ENCODE data around the gene SHC4.

Gene SHC4

GRCh38 chr15:48800811-48801455, 162.8 kb downstream of the SHC4 start:
- no peaks in the 10 kb centered on the region for H3K9me3 ChIP-seq (ENCODE audit: insufficient read depth, low read length)
- H3K27me3 ChIP-seq (ENCODE audit: low read length), result no peaks in the 10 kb centered on the region
- peaks cover 80% of the 10 kb centered on the region for H3K79me2 ChIP-seq (ENCODE audit: insufficient read depth, low read length)
- no peak for TF ChIP-seq CTCF (IDR thresholded peaks at IDR 0.05; ENCODE audit: insufficient read depth, low read length, poor library complexity, severe bottlenecking)
- no peak for TF ChIP-seq EZH2phosphoT487 (conservative IDR thresholded peaks at IDR 0.05; ENCODE audit: low read length)
- H3F3A ChIP-seq (ENCODE audit: insufficient read depth), result no peaks in the 10 kb centered on the region
- no peaks in the 10 kb centered on the region for H3K9me2 ChIP-seq (replicated peaks; ENCODE audit: insufficient read depth, low read length)
- no peak overlapping the region for H3K27ac ChIP-seq (ENCODE audit: low read depth, low read length)
- H4K20me1 ChIP-seq (ENCODE audit: low read depth, low read length), result peaks cover 8% of the 10 kb centered on the region
- H3K36me3 ChIP-seq (ENCODE audit: low read length), result peaks cover 29% of the 10 kb centered on the region
- no peak overlapping the region for H3K4me2 ChIP-seq (ENCODE audit: low read depth, low read length, poor library complexity, severe bottlenecking)
- H3K4me3 ChIP-seq (ENCODE audit: insufficient read depth, low read length, poor library complexity, severe bottlenecking), result no peak overlapping the region
- H3K9ac ChIP-seq (ENCODE audit: low read length), result no peak overlapping the region
- no peak overlapping the region for H2AFZ ChIP-seq (ENCODE audit: low read depth, low read length, severe bottlenecking)

- Histone ChIP-seq H3K27me3 (ENCODE audit: low read length) (no peaks in the 10 kb centered on the region), H3K4me3 (ENCODE audit: insufficient read depth, low read length, poor library complexity, severe bottlenecking) (no peak overlapping the region), H3K4me2 (ENCODE audit: low read depth, low read length, poor library complexity, severe bottlenecking) (no peak overlapping the region), H3K27ac (ENCODE audit: low read depth, low read length) (no peak overlapping the region), H2AFZ (ENCODE audit: low read depth, low read length, severe bottlenecking) (no peak overlapping the region), H4K20me1 (ENCODE audit: low read depth, low read length) (peaks cover 8% of the 10 kb centered on the region), H3F3A (ENCODE audit: insufficient read depth) (no peaks in the 10 kb centered on the region), H3K36me3 (ENCODE audit: low read length) (peaks cover 33% of the 10 kb centered on the region), H3K79me2 (ENCODE audit: insufficient read depth, low read length) (peaks cover 75% of the 10 kb centered on the region), H3K9ac (ENCODE audit: low read length) (no peak overlapping the region), H3K9me3 (ENCODE audit: insufficient read depth, low read length) (no peaks in the 10 kb centered on the region), H3K9me2 (replicated peaks; ENCODE audit: insufficient read depth, low read length) (no peaks in the 10 kb centered on the region)
- TF ChIP-seq EZH2phosphoT487 (conservative IDR thresholded peaks at IDR 0.05; ENCODE audit: low read length), result no peak
- TF ChIP-seq CTCF (IDR thresholded peaks at IDR 0.05; ENCODE audit: insufficient read depth, low read length, poor library complexity, severe bottlenecking), result no peak
These were observed 163.5 kb downstream of the SHC4 start for GRCh38 chr15:48800245-48800644.

GRCh38 chr15:48798319-48798718, 165.4 kb downstream of the SHC4 start:
- no peak overlapping the region for H3K4me3 ChIP-seq (ENCODE audit: insufficient read depth, low read length, poor library complexity, severe bottlenecking)
- H3K79me2 ChIP-seq (ENCODE audit: insufficient read depth, low read length), result peaks cover 56% of the 10 kb centered on the region
- TF ChIP-seq CTCF (IDR thresholded peaks at IDR 0.05; ENCODE audit: insufficient read depth, low read length, poor library complexity, severe bottlenecking), result no peak
- no peak for TF ChIP-seq EZH2phosphoT487 (conservative IDR thresholded peaks at IDR 0.05; ENCODE audit: low read length)
- peaks cover 8% of the 10 kb centered on the region for H4K20me1 ChIP-seq (ENCODE audit: low read depth, low read length)
- peaks cover 45% of the 10 kb centered on the region for H3K36me3 ChIP-seq (ENCODE audit: low read length)
- H3F3A ChIP-seq (ENCODE audit: insufficient read depth), result no peaks in the 10 kb centered on the region
- no peak overlapping the region for H2AFZ ChIP-seq (ENCODE audit: low read depth, low read length, severe bottlenecking)
- H3K4me2 ChIP-seq (ENCODE audit: low read depth, low read length, poor library complexity, severe bottlenecking), result no peak overlapping the region
- no peaks in the 10 kb centered on the region for H3K9me3 ChIP-seq (ENCODE audit: insufficient read depth, low read length)
- no peaks in the 10 kb centered on the region for H3K27me3 ChIP-seq (ENCODE audit: low read length)
- no peaks in the 10 kb centered on the region for H3K9me2 ChIP-seq (replicated peaks; ENCODE audit: insufficient read depth, low read length)
- H3K27ac ChIP-seq (ENCODE audit: low read depth, low read length), result no peak overlapping the region
- H3K9ac ChIP-seq (ENCODE audit: low read length), result no peak overlapping the region

Data from SU-DHL-6 (cell line).